Brain pericyte (primary cell): ENCODE measurements around the gene NALCN.

Experiments
- DNase-seq: peaks from one replicate; pipeline ENCODE4 v3.0.0-alpha.2; 2012; ENCODE audit warnings: low read depth, low spot score

NALCN gene

GRCh38 chr13:101026736-101027398 lies 389.4 kb downstream of the NALCN start:
- DNase-seq: no peak

- DNase-seq: no peak
Measured at GRCh38 chr13:101026328-101026727, 390.0 kb downstream of the NALCN start.

- no peak for DNase-seq
Measured at GRCh38 chr13:101025925-101026324, 390.4 kb downstream of the NALCN start.

- no peak for DNase-seq
Measured at GRCh38 chr13:101025519-101025918, 390.8 kb downstream of the NALCN start.

GRCh38 chr13:101019126-101019525 lies 397.2 kb downstream of the NALCN start:
- DNase-seq: no peak

- DNase-seq: no peak
Measured at GRCh38 chr13:101018720-101019119, 397.6 kb downstream of the NALCN start.

- DNase-seq: no peak
Measured at GRCh38 chr13:101017123-101017872, 399.0 kb downstream of the NALCN start.

GRCh38 chr13:101016475-101016874 lies 399.8 kb downstream of the NALCN start:
- DNase-seq: no peak

- no peak for DNase-seq
Measured at GRCh38 chr13:101013245-101013644, 403.1 kb downstream of the NALCN start.

- no peak for DNase-seq
Measured at GRCh38 chr13:101010100-101010499, 406.2 kb downstream of the NALCN start.

- DNase-seq: no peak
Measured at GRCh38 chr13:101007245-101007644, 409.1 kb downstream of the NALCN start.
